Suppressor macrophage (primary cell): ENCODE measurements around the gene PTPRD.

ENCODE experiments used
- DNase-seq, 4 experiments: peaks; one replicate each; pipeline ENCODE4 v3.0.0-alpha.2; 2020 to 2022

Gene PTPRD

GRCh38 chr9:9855177-9856078, 757.4 kb downstream of the PTPRD start:
- no peak for DNase-seq

DNA sequence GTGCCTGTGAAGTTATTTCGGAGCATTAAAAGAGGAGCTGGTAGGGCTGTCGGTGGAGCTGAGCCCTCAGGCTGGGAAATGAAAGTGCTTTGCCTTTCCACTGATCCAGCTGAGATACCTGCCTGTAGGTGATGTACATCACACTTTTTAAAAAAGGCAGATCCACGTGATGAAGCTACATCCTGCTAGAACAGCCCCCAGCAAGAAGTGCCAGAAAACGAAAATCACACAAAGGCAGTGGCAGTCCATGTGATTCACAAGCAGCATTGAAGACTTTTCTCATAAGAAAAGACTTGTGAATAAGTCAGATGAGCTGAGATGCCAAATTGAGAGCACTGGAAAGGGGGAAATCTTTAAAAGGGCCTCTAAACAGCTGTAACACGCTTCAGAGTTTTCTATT, 765.1 kb downstream of the PTPRD start:
- no peak for DNase-seq

DNA sequence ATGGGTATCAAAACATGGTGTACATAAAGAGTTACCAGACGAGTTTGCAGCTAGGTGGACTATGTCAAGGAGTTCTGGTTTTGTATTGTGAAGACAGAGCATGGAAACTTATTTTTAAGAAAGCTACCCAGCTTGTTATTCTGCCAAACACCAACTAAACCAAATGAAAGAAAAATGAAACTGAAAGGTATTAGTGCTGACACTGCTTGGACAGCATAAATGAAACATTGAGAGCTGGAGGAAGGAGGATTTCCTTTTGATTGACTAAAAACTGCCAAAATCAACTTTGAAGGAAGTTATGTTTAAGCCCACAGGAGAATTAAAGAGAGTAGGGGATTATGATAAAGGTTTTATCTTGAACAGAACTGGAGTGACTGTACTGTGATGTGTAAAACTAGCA, 766.2 kb downstream of the PTPRD start:
- DNase-seq: no peak

GRCh38 chr9:9820436-9820835, 792.4 kb downstream of the PTPRD start:
- DNase-seq: no peak

- DNase-seq: no peak
These were observed 792.9 kb downstream of the PTPRD start for GRCh38 chr9:9819886-9820285.

DNA sequence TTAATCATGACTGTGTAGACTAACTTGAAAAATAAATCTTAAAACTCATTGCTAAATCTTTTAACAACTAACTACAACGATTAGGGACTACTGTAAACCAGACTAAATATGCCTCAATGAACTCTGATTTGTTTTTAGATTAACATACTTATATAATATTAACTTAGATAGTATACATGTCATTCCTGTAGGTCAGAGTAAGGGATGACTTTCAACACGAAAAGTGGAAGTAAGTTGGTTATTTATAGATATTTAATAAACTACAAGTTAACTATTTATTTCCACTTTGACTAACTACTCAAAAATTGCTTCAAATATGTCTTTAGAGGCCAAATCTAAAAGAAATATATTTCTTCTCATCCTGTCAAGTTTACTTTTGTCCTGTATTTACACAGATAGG, 795.6 kb downstream of the PTPRD start:
- DNase-seq: no peak

- no peak for DNase-seq
These were observed 808.7 kb downstream of the PTPRD start for GRCh38 chr9:9804109-9804508.

- DNase-seq: no peak
These were observed 813.5 kb downstream of the PTPRD start for GRCh38 chr9:9799287-9799686.

GRCh38 chr9:9792144-9792857, 820.5 kb downstream of the PTPRD start:
- DNase-seq: peak in 1 of 4 experiments; percentile 3

DNA sequence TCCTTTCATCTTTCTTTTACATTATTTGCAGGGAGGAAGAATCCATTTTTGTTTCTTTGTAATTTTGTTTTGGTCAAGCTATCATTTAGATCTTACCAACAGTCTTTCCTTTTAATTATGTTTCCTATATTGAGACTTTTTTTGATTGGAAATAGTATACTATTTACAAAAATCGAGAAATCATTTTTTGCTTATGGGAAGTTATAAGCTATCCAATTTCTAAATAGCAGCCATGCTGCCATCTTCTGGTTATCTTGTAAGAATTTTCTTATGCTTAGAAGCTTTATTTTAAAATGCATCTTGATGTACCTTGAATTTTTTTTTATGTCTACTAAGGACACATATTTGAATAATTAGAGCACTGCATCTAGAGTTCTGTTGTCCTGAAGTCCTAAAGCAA, 821.2 kb downstream of the PTPRD start:
- peak in 1 of 4 experiments; percentile 3 for DNase-seq

- DNase-seq: peak; percentile 3 to 30 (median 10)
These were observed 822.5 kb downstream of the PTPRD start for GRCh38 chr9:9790216-9790872.

GRCh38 chr9:9783711-9784110, 829.1 kb downstream of the PTPRD start:
- DNase-seq: no peak

DNA sequence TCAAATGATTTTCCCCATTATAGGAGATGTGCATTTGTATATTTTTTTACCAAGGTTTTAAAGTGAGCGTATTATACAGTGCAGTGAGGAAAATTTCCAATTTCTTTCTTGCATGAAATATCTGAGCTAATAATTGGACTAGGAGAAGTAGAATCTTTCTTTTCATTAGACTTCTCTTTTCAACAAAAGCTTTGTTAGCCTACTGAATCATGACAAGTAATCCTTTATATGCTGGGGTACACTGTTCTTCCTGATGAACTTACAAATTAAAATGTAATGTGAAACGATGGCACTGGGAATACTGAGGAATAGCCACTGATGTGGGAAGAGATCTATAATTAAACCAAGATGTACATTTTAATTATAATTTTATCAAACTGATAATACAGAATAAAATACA, 829.6 kb downstream of the PTPRD start:
- DNase-seq: no peak

DNA sequence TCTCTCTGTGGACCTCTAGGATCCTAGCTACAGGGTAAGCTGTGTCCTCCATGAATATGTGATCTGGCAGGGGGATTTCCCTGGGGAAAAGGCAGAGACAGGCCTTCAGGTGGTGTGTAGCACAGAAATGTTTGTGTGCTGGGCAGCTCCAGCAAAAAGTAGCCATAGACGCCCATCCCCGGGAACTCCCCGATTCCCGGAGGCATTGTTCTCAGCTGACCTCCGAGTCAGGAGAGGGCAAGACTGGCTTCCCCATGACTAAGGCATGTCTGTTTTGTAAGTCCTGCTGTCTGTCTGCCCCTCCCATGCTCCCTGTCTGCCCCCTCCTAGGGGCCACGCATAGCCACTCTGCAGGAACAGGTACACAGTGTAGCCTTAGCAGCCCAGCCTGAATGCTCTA, 834.5 kb downstream of the PTPRD start:
- DNase-seq: no peak

DNA sequence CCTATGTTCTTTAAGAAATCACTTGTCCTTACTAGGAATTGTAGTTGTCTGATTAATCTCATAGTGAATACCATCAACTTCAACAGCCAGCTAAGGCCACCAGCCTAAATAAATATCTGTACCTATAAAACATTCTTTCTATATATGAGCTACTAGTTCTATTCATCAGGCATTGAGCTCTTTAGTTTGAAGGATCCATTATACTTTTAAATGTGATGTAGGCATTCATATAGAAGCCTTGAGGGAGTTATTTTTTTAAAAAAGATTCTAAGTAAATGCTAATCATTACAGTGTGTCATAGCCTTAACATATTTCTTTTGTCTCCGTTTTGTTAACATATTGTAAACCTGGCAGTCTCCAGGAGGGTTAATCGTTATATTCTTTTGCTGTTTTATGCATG, 838.3 kb downstream of the PTPRD start:
- DNase-seq: no peak

DNA sequence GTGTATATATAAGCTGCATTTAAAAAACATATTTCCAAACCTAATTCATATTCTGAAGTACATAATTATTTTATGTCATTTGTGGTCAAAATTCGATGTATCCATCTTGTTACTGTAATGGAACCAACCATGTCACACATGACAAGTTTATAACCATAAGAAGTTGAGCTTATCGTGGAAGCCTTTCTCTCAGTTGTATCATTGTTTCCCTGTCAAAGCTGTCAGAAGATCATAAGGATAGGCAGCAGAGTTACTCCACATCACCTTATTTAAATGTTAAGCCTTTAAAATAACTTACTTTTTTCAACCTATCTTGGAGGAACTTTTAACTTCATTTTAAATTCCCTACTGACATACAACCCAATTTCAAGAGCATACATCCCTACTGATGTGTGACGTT, 841.5 kb downstream of the PTPRD start:
- DNase-seq: no peak

- DNase-seq: no peak
These were observed 848.0 kb downstream of the PTPRD start for GRCh38 chr9:9764821-9765220.

DNA sequence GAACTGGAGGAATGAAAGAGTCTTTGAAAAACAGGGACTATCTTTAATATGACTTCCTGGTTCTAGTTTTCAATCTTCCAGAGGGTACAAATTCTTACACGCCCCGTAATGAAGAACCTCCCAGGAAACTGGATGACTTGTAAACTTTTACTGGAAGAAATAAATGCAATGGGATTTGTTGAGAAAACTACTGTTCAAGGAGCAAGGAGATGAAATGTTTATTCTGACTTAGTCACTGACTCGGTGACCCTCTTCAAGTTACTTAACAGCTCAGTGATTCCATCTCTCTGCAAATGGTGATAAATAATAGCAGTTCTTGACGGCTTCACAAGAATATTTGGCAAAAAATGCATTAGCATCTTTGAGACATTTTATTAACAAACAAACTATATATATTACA, 858.6 kb downstream of the PTPRD start:
- DNase-seq: no peak

- DNase-seq: no peak
These were observed 859.5 kb downstream of the PTPRD start for GRCh38 chr9:9753266-9753665.

DNA sequence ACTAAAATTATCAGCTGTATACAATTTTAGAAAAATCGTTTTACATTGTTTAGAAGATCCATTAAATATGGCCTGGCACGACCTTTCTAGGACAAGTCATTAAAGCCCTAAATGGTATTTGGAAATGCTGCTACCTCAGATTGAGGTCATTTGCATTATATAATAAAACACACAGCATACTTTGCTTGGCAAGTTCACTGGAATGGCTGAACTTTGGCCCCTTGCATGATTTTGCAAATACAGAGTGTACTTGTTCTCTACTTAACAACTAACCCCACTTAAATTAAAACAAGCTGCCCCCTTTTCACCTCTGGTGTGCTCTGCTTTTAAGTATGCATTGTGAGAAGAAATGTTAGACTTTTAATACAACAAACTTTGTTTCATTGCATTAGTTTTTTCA, 860.1 kb downstream of the PTPRD start:
- DNase-seq: no peak

DNA sequence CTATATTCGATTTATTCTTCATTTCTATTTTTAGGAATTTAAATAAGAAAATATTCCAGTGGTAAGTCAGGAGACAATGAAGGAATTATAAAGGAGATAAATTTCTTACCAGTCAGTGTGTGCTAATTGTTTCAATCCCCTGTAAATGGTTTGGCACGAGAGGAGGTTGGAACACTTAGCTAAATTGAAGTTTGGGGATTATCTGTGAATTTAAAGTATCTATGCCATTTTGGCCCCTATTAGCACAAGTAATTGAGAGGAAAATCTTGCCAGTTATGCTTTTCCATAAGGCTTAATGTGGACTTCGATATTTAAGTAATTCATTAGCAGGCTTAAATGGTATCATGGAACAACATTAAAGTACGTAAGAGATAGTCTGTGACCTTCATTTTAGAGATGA, 860.8 kb downstream of the PTPRD start:
- no peak for DNase-seq

- no peak for DNase-seq
These were observed 862.1 kb downstream of the PTPRD start for GRCh38 chr9:9750719-9751118.

GRCh38 chr9:9749591-9749990, 863.2 kb downstream of the PTPRD start:
- no peak for DNase-seq

- no peak for DNase-seq
These were observed 865.0 kb downstream of the PTPRD start for GRCh38 chr9:9747787-9748186.
